Activated naive CD8-positive, alpha-beta T cell treated with anti-CD3 and anti-CD28 coated beads for 36 hours (primary cell): ENCODE results near the gene TP53INP2. TPM values are rescaled to one million over a fixed set of nuclear protein-coding genes. Genes with fewer than 3 reads are reported as not detected.

Experiments used
- DNase-seq: peaks from one replicate; pipeline ENCODE4 v3.0.0; 2021
- H3K27ac Mint-ChIP-seq: one replicate; pipeline ENCODE4 v1.8.0; 2022; ENCODE audit warnings: mild to moderate bottlenecking, moderate library complexity, mixed read lengths
- H3K27me3 Mint-ChIP-seq: one replicate; pipeline ENCODE4 v1.8.0; 2022; ENCODE audit warnings: mild to moderate bottlenecking, mixed read lengths
- H3K36me3 Mint-ChIP-seq: one replicate; pipeline ENCODE4 v1.8.0; 2021; ENCODE audit warnings: mild to moderate bottlenecking, mixed read lengths
- H3K4me1 Mint-ChIP-seq: one replicate; pipeline ENCODE4 v1.8.0; 2021; ENCODE audit warnings: mixed read lengths
- H3K4me3 Mint-ChIP-seq: one replicate; pipeline ENCODE4 v1.8.0; 2022; ENCODE audit warnings: mild to moderate bottlenecking, moderate library complexity, mixed read lengths
- H3K9me3 Mint-ChIP-seq: one replicate; pipeline ENCODE4 v1.8.0; 2022; ENCODE audit warnings: mixed read lengths
- total RNA-seq, 2 experiments: library from RNA; stranded (reverse); gene quantifications; one replicate each; pipeline ENCODE4 v1.2.3, GENCODE V29; 2021

Gene TP53INP2
- total RNA-seq, 2 experiments from 2014 or later: 2.6 to 2.9 TPM

DNA sequence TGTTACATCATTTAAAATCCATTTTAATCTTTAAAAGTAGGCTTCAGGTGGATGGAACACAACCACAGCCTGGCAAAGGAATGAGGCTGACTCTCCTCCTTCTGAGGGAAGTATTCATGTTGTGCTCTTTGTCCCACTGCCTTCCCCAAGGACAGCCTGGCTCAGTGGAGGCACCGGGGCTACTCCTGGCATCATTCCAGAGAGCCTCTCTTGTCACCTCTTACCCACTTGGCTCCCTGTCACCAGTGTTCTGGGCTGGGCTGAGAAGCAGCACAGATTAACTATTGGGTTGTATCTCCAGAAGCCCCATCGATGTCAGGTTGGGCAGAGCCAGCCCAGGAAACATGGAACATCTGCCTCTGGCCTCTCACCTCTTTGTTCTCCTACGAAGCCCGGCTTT lies 10.7 kb upstream of the TP53INP2 start:
- H3K4me3 Mint-ChIP-seq: no peak overlapping the region
- no peaks in the 10 kb centered on the region for H3K36me3 Mint-ChIP-seq
- no peaks in the 10 kb centered on the region for H3K4me1 Mint-ChIP-seq
- no peak for DNase-seq
- H3K27me3 Mint-ChIP-seq: no peaks in the 10 kb centered on the region
- no peaks in the 10 kb centered on the region for H3K9me3 Mint-ChIP-seq
- H3K27ac Mint-ChIP-seq: no peak overlapping the region

DNA sequence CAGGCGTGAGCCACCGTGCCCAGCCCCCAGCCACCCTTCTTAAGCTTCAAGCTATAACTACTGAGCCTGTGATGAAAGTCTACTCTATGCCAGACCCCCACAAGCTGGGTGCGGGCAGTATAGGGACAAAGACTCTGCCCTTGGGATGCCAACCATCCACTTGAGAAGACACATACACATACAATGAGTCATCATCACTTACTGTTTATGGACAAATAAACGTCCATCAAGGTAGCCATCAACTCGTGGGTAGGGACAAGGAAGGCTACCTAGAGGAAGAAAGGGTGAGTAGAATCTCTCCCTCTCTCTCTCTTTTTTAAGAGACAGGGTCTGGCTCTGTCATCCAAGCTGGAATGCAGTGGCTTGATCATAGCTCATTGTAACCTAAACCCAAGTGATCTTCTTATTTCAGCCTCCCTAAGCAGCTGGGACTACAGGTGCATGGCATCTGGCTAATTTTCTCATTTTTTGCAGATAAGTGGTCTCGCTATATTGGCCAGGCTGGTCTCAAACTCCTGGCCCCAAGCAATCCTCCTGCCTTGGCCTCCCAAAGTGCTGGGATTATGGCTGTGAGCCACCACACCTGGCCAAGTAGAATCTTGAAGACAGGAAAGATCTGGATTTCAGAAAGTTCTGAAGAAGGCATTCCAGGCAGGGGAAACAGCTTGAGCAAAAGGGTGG lies 2.6 kb upstream of the TP53INP2 start:
- no peaks in the 10 kb centered on the region for H3K9me3 Mint-ChIP-seq
- no peak for DNase-seq
- H3K4me1 Mint-ChIP-seq: peaks cover 16% of the 10 kb centered on the region
- H3K27ac Mint-ChIP-seq: no peak overlapping the region
- H3K36me3 Mint-ChIP-seq: no peaks in the 10 kb centered on the region
- H3K4me3 Mint-ChIP-seq: no peak overlapping the region
- peaks cover 10% of the 10 kb centered on the region for H3K27me3 Mint-ChIP-seq

DNA sequence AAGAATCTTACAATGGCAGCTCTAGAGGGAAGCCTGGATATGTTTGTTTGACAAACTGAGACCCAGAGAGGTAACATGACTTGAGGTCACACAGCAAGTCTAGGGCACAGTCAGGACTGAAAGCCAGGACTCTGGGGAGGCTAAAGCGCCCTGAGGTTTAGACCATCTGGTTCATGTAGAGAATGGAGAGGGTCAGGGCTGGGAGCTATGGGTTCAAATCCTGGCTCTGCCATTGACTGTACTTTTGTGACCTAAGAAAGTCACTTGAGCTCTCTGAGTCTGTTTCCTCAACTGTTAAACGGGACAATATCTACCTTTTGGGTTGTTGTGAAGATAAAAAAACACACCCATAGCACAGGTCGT lies 1.1 kb upstream of the TP53INP2 start:
- DNase-seq: no peak
- H3K36me3 Mint-ChIP-seq: no peaks in the 10 kb centered on the region
- peaks cover 10% of the 10 kb centered on the region for H3K27me3 Mint-ChIP-seq
- peak overlapping the region; percentile 97 for H3K4me3 Mint-ChIP-seq
- peaks cover 16% of the 10 kb centered on the region for H3K4me1 Mint-ChIP-seq
- H3K9me3 Mint-ChIP-seq: no peaks in the 10 kb centered on the region
- no peak overlapping the region for H3K27ac Mint-ChIP-seq

DNA sequence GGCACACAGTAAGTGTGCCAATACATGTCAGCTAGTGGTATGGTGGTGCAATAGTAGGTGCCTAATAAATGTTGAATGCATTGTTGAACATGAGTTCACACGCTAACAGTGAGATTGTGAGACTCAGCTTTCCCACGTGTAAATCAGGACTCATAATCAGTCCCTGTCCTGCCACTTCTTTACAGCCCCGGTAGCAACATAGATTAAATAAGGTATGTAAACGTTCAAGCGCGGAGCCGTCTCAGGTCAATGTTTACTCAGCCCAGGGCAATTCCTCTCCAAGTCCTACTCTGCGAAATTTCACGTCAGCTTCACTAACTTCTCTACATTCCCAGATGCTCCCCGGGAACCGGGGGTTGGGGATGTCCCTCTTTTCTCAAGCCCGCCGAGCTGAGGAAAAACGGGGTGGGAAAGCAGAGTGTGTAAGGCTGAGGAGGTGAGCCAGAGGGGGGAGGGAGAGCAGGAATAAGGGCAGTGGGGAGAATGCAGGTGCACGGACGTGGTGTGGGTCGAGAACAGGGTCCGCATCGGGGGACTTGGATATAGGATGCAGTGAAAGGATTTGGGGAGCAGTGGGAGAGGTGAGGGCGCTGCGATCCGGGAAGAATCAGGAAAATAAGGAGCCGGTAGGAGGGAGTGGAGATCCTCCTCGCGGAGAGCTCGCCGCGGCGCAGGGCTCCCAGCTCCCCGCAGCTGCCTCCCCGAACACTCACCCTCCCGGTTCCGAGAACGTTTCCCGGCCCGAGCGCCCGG lies 544 bp upstream of the TP53INP2 start:
- Mint-ChIP-seq H3K27ac (peak overlapping the region; percentile 81), H3K27me3 (peaks cover 10% of the 10 kb centered on the region), H3K9me3 (no peaks in the 10 kb centered on the region), H3K4me1 (peaks cover 19% of the 10 kb centered on the region), H3K4me3 (peak overlapping the region; percentile 97), H3K36me3 (no peaks in the 10 kb centered on the region)
- no peak for DNase-seq

DNA sequence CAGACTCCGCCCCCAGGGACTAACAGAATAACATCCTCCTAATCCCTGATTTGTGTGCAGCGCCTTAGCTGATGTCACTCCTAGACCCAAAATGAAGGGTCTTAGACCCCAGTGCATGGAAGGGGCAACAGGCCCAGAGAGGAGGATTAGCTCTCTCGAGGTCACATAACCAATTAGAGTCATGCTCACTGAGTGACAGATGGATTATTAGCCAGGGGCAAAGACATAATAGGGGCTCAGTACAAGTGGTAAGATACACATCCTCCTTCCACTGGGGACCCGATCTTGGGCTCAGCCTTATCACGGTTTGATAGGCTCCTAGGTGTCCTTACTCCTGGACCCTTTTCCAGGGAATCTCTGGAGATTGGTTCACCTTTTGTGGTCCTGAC lies 858 bp downstream of the TP53INP2 start:
- H3K4me3 Mint-ChIP-seq: peak overlapping the region; percentile 76
- H3K27me3 Mint-ChIP-seq: peaks cover 10% of the 10 kb centered on the region
- no peaks in the 10 kb centered on the region for H3K36me3 Mint-ChIP-seq
- DNase-seq: no peak
- peaks cover 20% of the 10 kb centered on the region for H3K4me1 Mint-ChIP-seq
- H3K9me3 Mint-ChIP-seq: no peaks in the 10 kb centered on the region
- H3K27ac Mint-ChIP-seq: no peak overlapping the region

DNA sequence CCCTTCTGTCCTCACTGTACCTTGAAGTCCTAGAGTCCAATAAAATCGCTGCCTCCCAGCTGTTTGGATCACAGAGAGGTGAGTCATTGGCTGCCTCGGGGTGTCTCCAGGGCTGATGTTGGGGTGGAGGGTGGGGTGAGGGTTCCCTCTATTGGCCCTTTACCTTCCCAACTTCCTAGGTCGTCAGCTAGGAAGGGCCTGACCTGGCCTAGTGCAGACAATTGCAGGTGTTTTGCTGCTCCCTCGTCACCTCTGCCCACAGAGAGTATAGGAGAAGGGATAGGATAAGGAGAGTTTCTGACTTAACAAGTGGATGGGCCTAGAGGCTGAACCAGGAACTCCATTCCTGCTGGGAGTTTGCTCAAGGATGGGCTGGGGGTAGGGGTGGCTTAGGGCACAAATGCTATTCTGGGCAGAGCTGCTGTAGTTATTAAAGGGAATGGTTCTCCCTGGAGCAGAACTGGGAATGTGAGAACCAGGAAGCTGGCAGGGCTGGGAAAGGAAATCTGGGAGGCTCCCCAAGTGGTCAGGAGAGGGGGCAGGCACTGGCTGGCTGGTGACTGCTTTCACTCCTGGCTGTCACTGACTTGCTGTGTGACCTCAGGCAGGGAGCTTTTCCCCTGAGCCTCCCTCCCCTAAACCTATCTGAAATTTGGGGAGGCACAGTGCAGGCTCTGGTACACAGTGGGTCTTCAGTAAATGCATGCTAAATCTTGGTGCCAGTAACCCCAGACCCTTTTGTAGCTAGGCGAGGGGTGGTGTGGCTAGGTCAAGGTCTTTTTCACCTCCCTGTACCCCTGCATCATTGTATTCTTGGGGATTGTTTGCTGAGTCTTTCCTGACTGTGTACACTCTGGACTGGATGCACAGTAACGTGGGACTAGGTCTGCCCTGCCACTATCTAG lies 1.5 kb downstream of the TP53INP2 start:
- Mint-ChIP-seq H3K4me1 (peaks cover 23% of the 10 kb centered on the region), H3K4me3 (no peak overlapping the region), H3K9me3 (no peaks in the 10 kb centered on the region), H3K36me3 (no peaks in the 10 kb centered on the region), H3K27me3 (peaks cover 10% of the 10 kb centered on the region), H3K27ac (no peak overlapping the region)
- no peak for DNase-seq

DNA sequence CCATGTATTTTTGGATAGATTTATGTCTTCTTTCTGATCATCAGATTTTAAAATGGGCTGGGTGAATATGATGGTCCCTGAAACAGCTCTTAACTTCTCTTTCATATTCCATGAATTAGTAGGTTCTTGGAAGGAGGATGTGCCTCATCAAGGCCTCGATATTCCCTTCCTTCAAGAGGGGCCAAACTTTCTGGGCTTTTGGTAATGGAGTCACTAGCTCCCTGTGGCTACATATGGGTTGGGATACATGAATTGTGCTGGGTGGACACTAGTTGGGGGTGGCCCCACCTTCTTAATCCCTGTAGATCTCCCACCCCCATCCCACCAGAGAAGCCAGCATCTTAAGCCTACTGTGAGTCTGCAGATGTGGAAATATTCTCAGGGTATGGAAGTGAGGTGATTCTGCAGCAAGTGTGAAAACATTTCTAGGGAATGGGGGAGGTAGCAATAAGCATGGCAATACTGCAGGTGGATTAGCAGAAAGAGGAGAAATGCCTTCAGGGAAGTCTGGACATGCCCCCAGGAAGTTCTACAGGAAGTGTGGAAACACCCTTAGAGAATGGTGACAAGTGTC lies 2.2 kb downstream of the TP53INP2 start:
- DNase-seq: no peak
- Mint-ChIP-seq H3K27ac (no peak overlapping the region), H3K36me3 (no peaks in the 10 kb centered on the region), H3K4me3 (no peak overlapping the region), H3K9me3 (no peaks in the 10 kb centered on the region), H3K4me1 (peaks cover 23% of the 10 kb centered on the region), H3K27me3 (peaks cover 8% of the 10 kb centered on the region)

DNA sequence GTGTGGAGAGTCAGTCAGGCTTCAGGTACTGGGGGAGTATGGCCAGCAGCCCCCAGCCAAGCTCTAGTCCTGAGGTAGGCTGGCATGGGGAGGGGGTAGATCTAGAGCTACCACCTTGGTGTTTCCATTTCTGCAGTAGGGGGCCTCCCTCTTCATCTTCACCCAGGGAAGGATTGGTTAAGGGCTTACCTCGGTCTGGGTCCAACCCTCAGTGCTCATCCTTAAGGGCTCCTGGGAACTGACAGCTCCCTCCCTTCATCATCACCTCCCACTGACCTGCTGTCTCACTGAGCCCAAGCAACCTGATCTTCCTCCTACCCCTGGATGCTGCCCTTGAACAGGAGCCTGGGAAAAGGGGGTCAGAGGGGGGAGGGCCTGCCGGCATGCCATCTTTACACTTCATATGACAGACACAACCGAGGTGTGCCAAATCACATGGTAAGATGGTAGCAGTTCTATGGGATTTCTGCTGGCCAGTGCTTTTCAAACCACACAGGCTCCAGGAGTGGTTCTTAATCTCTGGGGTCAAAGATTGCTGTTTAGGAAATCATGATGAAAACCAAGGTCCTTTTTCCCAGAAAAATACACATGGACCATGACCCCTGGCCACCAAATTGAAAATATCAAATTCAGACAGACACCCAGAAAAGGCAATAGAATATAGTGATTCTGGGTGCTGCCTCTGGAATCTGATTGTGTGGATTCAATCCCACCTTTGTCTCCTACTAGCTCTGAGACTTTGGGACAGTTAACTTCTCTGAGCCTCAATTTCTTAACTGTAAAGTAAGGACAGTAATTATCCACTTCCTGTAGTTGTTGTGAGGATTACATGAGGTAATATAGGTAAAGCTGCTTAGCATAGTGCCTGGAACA lies 3.0 kb downstream of the TP53INP2 start:
- no peak for DNase-seq
- H3K9me3 Mint-ChIP-seq: no peaks in the 10 kb centered on the region
- peaks cover 4% of the 10 kb centered on the region for H3K27me3 Mint-ChIP-seq
- no peak overlapping the region for H3K27ac Mint-ChIP-seq
- H3K4me3 Mint-ChIP-seq: no peak overlapping the region
- H3K36me3 Mint-ChIP-seq: no peaks in the 10 kb centered on the region
- peaks cover 23% of the 10 kb centered on the region for H3K4me1 Mint-ChIP-seq

DNA sequence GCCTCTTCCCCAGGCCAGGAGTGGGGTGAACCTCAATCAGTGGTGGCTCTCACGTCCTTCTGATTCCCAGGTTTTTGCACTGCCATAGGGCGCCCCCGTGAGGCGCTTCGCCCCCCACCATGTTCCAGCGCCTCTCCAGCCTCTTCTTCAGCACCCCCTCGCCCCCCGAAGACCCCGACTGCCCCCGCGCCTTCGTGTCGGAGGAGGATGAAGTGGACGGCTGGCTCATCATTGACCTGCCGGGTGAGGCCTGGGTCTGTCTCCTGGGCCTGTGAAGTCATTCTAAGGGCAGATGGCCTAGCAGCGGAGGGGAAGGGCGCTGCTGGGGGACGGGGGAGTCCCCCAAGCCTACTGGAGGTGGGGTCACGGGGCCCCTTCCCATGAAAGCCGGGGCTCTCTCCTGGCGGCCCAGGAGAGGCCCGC lies 4.5 kb downstream of the TP53INP2 start:
- H3K27me3 Mint-ChIP-seq: no peaks in the 10 kb centered on the region
- no peaks in the 10 kb centered on the region for H3K36me3 Mint-ChIP-seq
- peak overlapping the region; percentile 47 for H3K27ac Mint-ChIP-seq
- peaks cover 18% of the 10 kb centered on the region for H3K4me1 Mint-ChIP-seq
- peak; percentile 73 for DNase-seq
- peak overlapping the region; percentile 82 for H3K4me3 Mint-ChIP-seq
- H3K9me3 Mint-ChIP-seq: no peaks in the 10 kb centered on the region

DNA sequence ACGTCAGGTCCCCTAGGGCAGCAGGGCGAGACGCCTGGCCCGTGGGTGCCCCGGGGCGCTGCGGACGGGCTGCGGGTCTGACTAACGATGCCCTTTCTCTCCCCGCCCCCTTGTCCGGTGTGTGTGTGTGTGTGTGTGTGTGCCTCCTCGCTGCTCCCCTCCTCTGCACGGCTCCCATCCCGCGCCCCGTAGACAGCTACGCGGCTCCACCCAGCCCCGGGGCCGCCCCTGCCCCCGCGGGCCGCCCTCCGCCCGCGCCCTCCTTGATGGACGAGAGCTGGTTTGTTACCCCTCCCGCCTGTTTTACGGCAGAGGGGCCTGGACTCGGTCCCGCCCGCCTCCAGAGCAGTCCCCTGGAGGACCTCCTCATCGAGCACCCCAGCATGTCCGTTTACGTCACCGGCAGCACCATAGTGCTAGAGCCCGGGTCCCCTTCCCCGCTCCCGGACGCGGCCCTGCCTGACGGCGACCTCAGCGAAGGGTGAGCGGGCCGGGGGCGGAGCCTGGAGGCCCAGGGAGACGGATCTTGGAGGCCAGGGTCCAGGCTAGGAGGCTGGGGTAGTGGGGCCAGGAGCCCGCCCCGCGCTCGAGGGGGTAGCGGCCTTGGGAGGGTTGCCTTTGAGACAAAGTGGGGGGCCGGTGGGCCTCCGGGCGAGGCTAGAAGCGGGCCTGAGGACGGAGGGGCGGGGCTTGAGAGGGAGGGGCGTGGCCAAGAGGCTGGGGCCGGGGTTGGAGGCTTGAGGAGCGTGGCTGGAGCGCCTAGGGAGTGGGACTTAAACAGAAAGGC lies 5.1 kb downstream of the TP53INP2 start:
- Mint-ChIP-seq H3K27ac (peak overlapping the region; percentile 78), H3K9me3 (no peaks in the 10 kb centered on the region), H3K36me3 (no peaks in the 10 kb centered on the region), H3K27me3 (no peaks in the 10 kb centered on the region), H3K4me3 (peak overlapping the region; percentile 82), H3K4me1 (peaks cover 17% of the 10 kb centered on the region)
- DNase-seq: peak; percentile 88

DNA sequence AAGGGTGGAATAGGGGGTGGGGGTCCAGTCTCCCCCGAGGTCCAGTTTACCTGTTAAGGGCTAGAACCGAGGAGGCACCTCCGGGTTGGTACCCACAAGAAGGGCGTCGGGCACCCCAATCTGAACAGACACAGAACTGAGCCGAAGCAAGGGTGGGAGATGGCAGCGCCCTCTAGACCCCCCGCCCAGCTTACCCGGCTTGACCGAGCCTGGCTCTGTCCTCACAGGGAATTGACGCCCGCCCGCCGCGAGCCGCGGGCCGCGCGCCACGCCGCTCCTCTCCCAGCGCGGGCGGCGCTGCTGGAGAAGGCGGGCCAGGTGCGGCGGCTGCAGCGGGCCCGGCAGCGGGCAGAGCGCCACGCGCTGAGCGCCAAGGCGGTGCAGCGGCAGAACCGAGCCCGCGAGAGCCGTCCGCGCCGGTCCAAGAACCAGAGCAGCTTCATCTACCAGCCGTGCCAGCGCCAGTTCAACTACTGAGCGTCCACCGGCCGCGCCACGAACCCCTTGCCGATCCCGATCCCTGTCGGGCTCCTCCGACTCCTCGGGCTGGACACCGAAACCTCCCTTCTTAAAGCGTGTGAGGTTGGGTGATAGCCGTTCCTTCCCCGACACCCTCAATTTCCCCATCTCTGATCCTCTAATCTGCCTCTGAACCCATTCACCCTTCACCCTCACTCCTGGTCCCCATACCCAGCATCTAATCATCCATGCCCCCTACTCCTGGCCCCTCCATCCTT lies 5.9 kb downstream of the TP53INP2 start:
- Mint-ChIP-seq H3K36me3 (no peaks in the 10 kb centered on the region), H3K4me1 (peaks cover 13% of the 10 kb centered on the region), H3K4me3 (peak overlapping the region; percentile 82), H3K27ac (peak overlapping the region; percentile 78), H3K9me3 (no peaks in the 10 kb centered on the region), H3K27me3 (no peaks in the 10 kb centered on the region)
- DNase-seq: peak; percentile 53

DNA sequence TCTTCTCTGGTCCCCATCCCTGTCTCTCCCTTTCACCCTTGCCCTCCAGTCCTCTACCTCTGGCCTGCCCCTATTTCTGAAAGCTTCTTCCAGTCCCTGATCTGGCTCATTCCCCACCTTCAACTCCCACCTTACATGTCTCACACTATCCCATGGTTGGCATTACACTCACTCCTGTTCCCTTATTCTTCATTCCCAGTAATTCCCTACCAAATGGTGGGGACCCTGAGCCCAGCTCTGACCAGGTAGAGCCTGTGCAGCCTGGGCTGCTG lies 6.4 kb downstream of the TP53INP2 start:
- H3K27me3 Mint-ChIP-seq: no peaks in the 10 kb centered on the region
- no peaks in the 10 kb centered on the region for H3K36me3 Mint-ChIP-seq
- H3K9me3 Mint-ChIP-seq: no peaks in the 10 kb centered on the region

DNA sequence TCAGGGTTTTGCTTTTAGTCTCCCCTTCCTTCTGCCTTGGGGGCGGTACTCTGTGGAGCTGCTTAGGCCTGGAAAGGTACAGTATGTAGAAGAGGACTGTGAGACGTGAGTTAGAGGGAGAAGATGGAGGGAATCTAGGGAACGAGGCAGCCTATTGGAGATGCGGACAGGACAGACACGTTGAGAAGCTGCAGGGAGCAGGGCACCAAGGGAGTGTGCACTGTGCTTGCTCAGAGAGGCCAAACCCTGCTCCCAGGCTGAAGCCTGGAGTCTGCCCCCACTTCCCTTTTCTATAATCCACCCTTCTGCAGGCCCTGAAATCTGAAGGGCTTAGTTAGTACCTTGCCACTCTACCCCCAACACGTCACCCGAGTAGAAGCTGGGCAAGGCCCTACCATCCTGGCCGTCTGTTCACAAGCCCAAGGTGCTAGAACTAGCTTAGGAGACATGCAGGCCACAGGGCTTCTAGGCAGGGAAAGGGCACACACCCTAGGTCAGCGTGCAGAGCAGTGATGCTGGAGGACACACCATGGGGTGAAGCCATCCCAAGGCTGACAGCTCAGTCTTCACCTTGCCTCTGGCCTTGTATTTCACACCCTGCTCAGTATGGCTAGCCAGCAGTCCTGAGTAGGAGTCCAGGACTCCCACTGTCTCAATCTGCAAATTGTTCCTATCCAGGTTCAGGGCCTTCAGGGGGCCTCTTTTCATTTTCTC lies 6.9 kb downstream of the TP53INP2 start:
- no peak overlapping the region for H3K27ac Mint-ChIP-seq
- no peaks in the 10 kb centered on the region for H3K9me3 Mint-ChIP-seq
- no peak for DNase-seq
- peak overlapping the region; percentile 76 for H3K4me3 Mint-ChIP-seq
- no peaks in the 10 kb centered on the region for H3K36me3 Mint-ChIP-seq
- H3K4me1 Mint-ChIP-seq: peaks cover 11% of the 10 kb centered on the region
- H3K27me3 Mint-ChIP-seq: no peaks in the 10 kb centered on the region

More for the DNA sequence above, 6.4 kb downstream of the TP53INP2 start:
- peaks cover 13% of the 10 kb centered on the region for H3K4me1 Mint-ChIP-seq
- H3K4me3 Mint-ChIP-seq: peak overlapping the region; percentile 76
- H3K27ac Mint-ChIP-seq: no peak overlapping the region
- no peak for DNase-seq
